GM18505 (cell line): ENCODE measurements around the gene XIRP2.

Source experiments
- ATAC-seq: cut with Tn5 transposase; IDR thresholded peaks from one replicate; pipeline ENCODE4 v1.9.1; 2021; ENCODE audit not compliant: unreplicated experiment
- POLR2A ChIP-seq: IDR thresholded peaks from 4 replicates; pipeline ENCODE4 v1.6.1; 2011; ENCODE audit warnings: borderline replicate concordance; ENCODE audit not compliant: insufficient read depth, insufficient read length; ENCODE audit errors: extremely low read depth

The XIRP2 gene

GRCh38 chr2:166888180-166888579 is at the start of gene XIRP2:
TSS of gene XIRP2 (plus strand) at chr2:166888480. CDS start at chr2:166903483, 15,003 bp downstream.
- TF ChIP-seq POLR2A, result no peak

GRCh38 chr2:166841152-166841551 is 47.1 kb upstream of the XIRP2 start:
- no peak for TF ChIP-seq POLR2A
- no peak for ATAC-seq

More at GRCh38 chr2:166888180-166888579, at the start of gene XIRP2:
- no peak for ATAC-seq

- ATAC-seq, result no peak
- TF ChIP-seq POLR2A, result no peak
These were observed 46.6 kb upstream of the XIRP2 start for GRCh38 chr2:166841679-166842078.

GRCh38 chr2:166844111-166844510 is 44.2 kb upstream of the XIRP2 start:
- TF ChIP-seq POLR2A, result no peak
- ATAC-seq, result no peak

- no peak for TF ChIP-seq POLR2A
- ATAC-seq, result no peak
These were observed 25.7 kb upstream of the XIRP2 start for GRCh38 chr2:166862468-166863132.

GRCh38 chr2:166867874-166868514 is 20.3 kb upstream of the XIRP2 start:
- ATAC-seq, result no peak
- no peak for TF ChIP-seq POLR2A

- TF ChIP-seq POLR2A, result no peak
- ATAC-seq, result no peak
These were observed 17.9 kb upstream of the XIRP2 start for GRCh38 chr2:166870346-166870745.

GRCh38 chr2:166881177-166881576 is 7.1 kb upstream of the XIRP2 start:
- ATAC-seq, result no peak
- TF ChIP-seq POLR2A, result no peak

- ATAC-seq, result no peak
These were observed 5.4 kb upstream of the XIRP2 start for GRCh38 chr2:166882851-166883250.

GRCh38 chr2:166891727-166892126 is 3.4 kb downstream of the XIRP2 start:
- no peak for TF ChIP-seq POLR2A
- ATAC-seq, result no peak

More at GRCh38 chr2:166882851-166883250, 5.4 kb upstream of the XIRP2 start:
- no peak for TF ChIP-seq POLR2A

- ATAC-seq, result no peak
- TF ChIP-seq POLR2A, result no peak
These were observed 4.1 kb downstream of the XIRP2 start for GRCh38 chr2:166892397-166892796.

- TF ChIP-seq POLR2A, result no peak
- ATAC-seq, result no peak
These were observed 7.0 kb downstream of the XIRP2 start for GRCh38 chr2:166895243-166895642.

GRCh38 chr2:166897666-166898065 is 9.4 kb downstream of the XIRP2 start:
- TF ChIP-seq POLR2A, result no peak
- no peak for ATAC-seq

- no peak for ATAC-seq
- no peak for TF ChIP-seq POLR2A
These were observed 11.4 kb downstream of the XIRP2 start for GRCh38 chr2:166899676-166900075.

- no peak for TF ChIP-seq POLR2A
- no peak for ATAC-seq
These were observed 12.4 kb downstream of the XIRP2 start for GRCh38 chr2:166900700-166901099.

- TF ChIP-seq POLR2A, result no peak
- ATAC-seq, result no peak
These were observed 13.1 kb downstream of the XIRP2 start for GRCh38 chr2:166901336-166901735.
